Measurements from ENCODE around the gene OAF.
"Not testable (repeated sequence)": the region's sequence is repeated elsewhere in the genome, so short reads cannot be mapped to it uniquely, and the experiment has no call there.

Gene OAF

DNA sequence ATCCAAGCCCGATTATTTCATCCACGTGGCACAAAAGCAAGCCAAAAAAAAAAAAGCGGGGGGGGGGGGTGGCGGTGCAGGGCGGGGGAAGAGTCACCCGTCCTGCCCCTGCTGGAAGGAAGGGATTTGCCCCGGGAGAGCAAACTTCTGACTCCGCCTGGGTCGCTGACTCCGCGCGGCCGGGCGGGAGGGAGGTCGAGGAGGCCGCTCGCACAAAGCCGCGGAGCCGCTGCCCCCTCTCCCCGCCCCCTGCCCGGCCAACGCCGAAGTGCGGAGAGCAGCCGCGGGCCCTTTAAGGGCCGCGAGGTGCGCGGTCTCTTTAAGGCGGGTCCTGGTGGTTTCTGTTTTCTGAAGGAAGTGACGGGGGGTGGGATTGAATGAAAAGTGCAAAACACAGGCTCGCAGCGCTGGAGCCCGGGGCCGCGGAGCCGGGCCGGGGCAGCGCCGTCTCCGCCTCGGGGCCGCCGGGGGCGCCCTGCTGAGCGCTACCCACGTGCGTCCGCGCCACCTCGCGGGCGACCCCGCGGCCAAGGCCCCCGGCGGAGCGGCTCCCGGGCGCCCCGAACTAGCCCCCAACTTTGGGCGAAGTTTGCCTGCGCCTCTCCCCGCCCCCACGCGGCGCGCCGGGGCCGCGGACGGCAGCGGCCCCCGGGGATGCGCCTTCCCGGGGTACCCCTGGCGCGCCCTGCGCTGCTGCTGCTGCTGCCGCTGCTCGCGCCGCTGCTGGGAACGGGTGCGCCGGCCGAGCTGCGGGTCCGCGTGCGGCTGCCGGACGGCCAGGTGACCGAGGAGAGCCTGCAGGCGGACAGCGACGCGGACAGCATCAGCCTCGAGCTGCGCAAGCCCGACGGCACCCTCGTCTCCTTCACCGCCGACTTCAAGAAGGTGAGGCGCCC is at the start of gene OAF:
Gene OAF, plus strand, starts transcription at position 407 of the 896 bp plus-strand sequence. Its CDS starts 248 bp downstream, at position 655.
- peak in 44 of 56 donors; percentile 14 to 71 (median 46) for DNase-seq

DNA sequence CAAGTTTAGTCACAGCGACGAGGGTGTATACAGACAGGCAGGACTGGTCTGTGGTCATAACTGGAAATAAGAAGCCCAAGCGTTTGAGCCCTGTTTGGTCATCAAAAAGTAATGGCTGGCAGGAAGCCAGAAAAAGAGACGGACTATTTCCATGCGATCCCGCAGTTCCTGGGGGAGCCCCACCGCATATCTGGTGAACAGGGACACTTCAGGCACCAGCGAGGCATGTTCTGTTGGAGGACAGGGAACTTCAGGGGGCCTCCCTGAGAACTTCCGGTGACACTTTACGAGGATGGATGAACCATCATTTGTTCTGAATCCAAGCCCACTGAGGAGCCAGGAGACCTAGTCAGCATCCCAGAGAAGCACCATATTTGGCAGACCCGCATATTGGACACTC is 43.2 kb upstream of the OAF start:
- no peak for DNase-seq

DNA sequence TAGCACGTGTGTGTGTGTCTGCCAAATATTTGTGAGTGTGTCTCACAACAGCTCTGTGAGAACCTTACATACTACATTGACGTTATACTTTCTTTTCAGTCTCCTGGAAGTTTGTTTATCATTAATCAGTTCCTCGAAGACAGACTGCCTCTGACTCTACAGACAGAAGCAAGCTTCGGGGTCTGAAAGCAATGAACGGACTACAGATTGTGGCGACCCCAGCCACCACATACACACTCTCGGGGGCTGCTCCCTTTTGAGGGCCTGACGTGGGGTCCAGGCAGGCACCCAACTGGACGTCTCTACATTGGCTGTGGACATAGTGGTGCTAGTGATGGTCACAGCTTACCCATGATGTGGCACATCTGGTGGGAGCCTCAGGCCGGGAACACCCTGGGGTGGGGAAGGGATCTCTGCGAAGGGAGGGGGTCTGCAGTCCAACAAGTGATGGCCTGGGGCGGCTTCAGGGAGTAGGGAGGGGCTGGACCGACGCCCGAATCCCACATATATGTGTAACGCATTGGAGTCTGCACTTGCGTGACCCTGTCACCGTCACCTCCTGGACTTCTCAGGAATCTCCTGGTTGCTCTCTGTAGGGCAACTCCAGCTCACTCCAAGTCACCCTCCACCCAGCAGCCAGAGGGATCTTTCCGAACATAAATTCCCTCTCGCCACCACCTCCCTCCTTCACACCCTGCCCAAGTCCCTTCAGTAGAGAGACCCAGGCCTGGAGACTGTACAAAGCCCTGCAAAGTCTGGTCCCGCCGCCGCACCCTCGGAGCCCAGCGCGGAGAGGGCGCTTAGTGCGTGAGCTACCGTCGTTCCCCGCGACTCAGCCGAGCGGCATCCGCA is 42.5 kb upstream of the OAF start:
- DNase-seq: no peak

DNA sequence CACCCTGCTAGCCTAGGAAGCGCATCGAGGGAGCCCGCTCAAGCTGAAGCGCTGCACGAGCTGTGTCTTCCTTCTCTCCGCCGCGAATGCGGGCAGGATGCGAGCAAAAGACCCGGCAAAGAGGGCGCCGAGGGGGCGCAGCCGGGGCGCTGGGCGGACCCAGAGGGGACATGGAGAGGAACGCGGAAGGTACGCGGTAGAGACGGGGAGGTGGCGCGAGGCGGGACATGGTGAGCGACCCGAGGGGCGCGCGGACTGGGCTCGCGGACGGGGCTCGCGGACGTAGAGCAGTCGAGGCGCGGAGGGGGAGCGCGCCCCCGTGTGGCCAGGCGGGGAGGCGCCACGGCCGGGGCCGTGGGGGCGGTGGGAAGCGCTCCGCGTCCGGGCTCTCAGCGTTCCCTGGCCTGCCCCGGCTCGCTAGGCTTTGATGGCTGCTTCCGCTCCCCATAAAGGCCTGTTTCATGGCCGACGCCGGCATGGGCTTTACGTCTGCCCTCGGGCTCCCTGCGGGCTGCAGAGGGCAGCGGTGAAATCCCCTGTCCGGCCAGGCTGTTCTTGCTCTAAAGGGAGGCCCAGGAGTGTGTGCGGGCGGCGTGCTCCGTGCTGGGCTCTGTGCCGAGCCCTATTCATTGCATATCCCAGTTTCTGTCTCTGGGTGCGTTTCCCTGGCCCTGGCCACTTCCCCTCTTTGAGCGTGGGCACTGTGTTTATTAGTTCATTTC is 41.7 kb upstream of the OAF start:
- DNase-seq: peak in 45 of 56 donors; percentile 35 to 87 (median 76)

DNA sequence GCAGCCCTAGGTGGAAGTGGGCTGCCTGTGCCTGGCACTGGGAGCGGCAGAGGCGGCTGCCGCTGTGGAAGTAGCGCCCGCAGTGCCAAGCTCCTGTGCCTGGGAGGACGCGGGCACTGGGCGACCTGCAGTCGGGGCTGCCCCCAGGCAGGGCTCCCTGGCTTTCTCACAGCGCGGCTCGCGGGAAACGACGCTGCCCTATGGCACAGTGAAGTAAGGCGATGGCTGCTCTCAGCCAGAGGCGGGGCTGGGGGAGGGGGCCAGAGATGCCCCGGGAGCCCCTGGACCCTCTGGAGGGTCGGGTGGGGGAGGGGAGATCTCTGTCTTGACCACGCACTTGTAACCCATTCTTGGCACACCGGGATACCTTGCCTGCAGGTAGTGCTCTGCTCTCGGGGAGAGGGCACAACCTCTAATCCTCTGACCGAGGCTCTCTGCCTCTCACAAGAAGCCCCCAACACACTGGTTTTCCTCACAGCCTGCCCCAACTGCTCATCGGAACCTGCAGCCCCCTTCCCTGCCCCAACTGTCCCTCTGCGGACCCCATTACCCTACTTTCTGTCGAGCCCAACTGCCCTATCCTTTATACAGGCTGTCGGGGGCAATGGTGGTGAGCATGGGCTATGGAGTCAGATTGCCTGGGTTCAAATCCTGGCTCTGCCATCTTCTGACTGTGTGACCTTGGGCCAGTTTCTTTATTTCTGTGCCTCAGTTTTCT is 40.7 kb upstream of the OAF start:
- DNase-seq: peak in 2 of 56 donors; percentile 35 to 39

DNA sequence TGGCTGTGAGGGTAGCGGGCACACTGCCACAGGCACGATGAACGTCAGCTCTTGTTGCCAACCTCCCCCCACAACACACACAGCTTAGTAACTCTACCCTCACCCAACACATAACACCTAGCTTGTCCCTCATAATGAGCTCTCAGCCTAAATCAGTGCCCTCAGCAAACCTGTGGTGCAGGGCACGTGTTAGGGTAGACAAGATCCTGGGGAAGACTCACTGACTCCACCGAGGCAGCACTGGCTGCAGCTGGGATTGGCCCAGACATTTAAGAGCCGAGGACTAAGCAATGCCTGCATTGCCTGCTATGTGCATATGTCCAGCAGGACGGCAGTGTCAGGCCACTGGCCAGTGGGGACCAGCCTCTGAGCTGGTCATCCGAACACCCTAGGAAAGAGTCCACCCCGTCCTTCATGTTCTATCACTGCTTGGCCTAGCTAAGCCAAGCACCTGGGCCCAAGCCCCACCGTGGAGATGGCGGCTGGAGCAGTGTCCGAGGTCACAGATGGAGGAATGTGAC is 40.0 kb upstream of the OAF start:
- DNase-seq: no peak

DNA sequence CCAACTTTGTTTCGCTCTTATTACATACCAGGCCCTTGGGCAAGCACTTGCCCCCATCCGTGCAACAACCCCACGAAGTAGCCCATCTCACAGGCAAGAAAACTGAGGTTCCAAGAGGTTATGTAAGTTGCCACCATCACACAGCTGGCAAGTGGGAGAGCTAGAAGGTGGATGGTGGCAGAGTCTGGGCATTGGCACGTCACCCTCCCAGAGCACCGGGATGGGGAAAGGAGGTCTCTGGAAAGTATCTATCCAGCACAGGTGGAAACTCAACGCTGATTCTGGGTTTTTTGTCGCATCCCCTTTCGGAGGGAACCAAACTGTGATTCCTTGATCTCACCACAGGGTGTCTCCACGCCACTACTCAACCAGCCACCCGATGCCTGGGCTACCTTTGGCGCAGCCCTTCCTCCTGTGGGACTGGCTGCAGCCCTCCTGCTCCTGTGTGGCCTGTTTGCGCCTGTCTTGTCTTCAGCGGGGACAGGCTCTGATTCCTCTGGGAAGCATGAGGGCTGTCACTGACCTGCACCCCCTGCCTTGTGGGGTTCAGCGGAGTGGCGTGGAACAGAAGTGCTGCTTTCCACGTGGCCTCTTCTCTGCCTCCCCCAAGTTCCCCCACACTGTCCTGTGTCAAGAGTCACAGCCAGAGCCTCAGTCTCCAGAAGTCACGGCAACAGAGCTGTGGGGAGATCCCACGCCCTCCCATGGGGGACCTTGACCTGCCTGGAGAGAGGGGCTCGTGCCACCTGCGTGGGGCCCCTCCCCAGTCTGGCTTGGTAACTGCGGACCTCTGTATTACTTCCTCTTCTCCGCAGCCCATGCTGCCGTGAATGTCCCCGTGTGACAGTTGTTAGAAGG is 38.5 kb upstream of the OAF start:
- peak in 36 of 56 donors; percentile 28 to 78 (median 51) for DNase-seq

DNA sequence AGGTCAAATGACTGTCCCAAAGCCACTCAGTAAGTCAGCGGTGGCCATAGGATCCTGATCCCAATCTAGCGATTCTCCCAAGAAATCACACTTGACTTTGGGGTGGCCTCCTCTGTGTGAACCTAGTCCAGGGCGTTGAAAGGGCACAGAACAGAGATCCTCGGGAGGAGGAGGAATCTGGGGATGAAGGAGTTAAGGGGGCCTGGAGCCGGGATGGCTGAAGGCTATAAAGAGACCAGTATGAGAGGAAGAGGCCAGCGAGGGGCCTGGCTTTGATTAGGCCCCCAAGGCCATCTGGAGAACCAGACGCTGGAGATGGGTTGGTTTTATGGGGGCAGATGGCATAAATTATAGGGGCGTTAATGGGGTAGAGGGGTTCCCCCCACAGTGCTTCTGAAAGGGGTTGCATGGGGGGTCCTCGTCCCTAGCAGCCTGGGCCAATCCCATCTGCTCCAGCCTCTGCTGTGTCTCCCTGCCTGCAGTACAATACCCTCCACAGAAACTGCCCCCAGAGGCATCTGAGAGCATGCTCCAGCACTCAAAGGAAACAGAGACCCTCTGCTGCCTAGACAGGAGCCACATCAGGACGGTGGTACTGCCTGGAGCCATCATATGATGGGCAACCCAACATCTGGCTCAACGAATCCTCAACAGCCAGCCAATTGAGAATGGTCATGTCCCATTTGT is 37.7 kb upstream of the OAF start:
- DNase-seq: no peak

DNA sequence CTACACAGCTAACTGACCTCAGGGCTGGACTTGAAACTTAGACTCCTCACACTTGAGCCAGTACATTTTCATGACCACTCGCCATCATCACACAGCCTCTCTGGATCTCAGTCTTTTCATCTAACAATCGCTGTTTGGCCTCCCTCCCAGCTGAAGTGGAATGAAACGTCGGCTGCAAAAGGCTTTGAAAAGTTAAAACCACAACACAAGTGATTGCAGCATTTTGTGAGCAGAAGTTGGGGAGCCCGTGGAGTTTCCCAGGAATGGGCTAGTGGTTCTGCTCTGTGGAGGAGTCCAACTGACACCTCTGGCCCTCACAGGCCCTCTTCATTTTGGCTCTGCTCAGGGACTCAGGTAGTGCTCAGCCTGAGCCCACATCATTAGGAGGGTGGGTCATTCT is 37.0 kb upstream of the OAF start:
- no peak for DNase-seq

DNA sequence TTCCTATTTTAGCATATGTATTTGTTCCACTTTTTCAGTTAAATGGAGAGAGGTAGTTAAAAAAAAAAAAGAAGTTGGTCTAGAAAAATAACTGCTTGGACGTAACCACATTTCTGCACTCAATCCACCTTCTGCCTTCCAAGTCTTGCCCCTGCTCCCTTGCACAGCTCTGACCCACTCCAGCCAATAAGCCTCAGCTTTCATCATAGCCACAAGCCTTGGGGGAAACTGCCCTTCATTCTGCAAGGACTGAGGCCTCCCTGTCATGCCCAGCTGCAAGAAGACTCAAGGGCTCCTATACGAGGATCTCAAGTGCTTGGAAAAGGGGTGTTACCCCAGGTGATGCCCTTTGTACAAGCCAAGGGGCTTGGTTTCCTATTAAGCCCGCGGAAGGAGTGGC is 36.0 kb upstream of the OAF start:
- no peak for DNase-seq

DNA sequence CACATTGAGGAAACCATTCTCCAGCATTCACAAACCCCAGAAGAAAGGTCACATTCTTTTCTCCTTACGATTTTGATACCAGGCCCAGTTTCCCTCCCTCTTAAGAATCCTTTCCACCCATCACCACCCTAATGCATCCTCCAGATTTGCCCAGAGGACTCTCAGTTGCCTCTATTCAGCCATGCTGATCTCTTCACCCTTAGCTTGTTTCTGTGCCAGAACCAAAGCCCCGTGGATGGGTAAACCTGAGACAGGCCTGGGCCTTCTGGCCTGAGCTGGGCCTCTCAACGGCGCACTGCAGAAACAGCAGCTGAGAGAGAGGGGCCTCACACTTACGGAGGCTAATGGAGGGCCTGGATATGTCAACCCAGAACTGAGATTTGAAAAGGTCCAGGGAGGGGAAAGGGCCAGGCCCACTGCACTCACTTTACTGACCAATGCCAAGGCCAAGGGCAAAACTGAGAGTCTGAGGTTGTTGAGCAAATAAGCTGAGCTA is 32.2 kb upstream of the OAF start:
- no peak for DNase-seq

DNA sequence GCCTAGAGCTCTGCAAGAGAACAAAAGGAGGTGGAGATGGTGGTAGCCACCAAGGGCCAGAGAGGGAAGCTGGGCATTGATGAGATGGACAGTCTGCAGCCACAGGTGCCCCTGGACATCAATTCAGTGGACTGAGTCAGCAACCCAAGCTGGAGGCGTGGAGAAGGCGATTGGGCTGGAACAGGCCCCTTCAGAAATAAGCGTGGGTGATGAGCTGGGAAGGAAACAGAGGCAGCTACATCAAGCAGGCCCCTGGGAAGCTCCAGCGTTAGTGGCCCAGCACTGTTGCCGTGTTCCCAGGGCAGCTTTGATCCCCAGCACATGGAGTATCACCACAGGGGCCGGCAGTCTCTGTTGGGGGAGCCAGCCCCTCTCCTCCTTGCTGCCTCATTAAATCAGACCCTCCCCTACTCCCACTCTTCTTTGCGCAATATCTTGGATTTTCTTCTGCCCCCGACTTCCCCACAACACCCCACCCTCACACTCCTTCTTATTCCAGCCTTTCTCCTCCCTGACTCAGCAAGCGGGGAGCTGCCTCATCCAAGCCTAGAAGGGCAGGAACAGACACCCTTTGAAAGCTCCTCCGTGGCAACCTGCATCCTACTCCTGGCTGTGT is 31.7 kb upstream of the OAF start:
- no peak for DNase-seq

DNA sequence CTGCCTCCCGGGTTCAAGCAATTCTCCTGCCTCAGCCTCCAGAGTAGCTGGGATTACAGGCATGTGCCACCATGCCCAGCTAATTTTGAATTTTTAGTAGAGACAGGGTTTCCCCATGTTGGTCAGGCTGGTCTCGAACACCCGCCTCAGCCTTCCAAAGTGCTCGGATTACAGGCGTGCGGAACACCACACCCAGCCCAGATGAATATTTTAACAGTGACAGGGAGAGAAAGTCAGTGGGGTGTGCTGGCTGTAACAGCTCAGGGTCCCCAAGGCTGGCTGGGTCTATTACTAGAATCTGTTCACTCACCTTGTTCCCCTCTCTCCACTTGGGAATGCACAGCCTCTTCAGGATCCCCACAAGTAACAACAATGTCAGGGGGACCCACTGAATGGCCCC is 30.8 kb upstream of the OAF start:
- not testable (repeated sequence) for DNase-seq

DNA sequence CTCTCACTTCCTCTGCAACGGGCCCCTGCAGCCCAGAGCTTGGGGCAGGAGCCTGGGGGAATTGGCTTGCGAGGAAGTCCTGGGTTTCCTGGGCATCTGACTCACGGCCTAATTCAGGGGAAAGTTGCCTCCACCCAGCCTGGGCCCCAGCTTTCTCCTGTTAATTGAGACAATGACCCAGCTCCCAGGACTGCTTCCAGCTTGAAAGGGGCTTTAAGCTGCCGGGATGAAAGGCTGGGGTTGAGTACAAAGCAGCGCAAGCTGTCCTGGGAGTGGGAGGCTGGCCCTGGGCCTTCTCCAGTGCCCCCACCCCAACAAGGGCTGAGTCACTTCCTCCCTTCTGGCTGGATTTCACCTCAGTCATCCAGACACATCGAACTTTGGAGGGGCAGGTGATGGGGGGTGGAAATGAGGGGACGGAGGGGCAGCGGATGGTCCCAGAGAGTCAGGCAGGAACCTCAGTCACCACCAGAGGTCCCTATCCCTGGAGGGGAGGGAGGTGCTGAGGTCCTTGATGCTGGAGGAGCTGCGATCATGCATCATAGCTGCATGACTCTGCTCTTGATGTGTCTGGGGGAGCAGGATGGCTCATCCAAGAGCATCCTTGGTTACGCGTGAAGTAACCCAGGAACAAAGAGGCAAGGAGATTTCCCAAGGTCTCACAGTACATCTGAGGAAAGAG is 30.1 kb upstream of the OAF start:
- peak in 23 of 56 donors; percentile 31 to 76 (median 54) for DNase-seq

DNA sequence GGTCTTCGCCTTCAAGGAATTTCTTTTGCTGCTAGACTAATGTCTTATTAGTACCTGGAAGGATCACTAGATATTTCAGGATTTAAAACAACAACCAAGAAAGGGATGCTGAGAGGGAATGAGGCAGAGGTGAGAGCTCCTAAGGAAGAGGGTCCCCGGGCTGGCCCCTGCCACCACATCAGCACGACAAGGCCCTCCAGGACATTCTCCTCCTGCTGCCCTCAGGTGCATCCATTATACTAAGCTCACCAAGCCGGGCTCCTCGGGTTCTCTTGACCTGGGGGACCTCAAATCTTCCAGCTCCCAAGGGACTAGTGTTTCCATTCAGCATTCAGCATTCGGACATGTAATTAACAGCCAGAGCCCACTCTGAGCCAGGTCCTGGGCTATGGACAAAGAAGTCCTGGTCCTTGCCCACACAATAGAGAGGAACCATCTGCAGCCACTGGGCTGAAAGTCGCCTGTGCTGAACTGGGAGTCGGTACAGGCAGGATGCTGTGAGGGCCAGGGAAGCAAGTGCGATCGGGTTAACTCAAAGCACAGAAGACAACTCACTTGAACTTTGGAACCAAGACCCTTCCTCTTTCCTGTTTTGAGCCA is 29.4 kb upstream of the OAF start:
- DNase-seq: no peak

DNA sequence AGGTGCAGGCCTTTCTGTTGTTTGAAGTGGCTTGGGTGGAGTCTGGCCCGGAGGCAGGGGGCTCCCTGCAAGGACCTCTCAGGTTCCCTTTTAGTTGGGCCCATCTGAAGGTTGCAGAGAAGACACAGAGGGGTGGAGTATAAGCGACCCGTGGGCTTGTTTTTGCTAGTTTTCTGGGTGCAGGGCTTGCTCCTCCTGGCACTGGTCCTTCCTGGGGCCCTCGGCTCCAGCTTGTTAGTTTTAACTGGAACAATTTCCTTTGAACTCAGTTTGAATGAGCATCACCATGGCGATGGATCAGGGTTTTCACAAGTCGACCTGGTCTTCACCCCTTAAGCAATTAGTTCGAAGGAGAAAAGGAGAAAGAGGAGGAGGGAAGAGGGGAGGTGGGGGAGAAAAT is 28.5 kb upstream of the OAF start:
- DNase-seq: peak in 9 of 56 donors; percentile 27 to 53 (median 45)

DNA sequence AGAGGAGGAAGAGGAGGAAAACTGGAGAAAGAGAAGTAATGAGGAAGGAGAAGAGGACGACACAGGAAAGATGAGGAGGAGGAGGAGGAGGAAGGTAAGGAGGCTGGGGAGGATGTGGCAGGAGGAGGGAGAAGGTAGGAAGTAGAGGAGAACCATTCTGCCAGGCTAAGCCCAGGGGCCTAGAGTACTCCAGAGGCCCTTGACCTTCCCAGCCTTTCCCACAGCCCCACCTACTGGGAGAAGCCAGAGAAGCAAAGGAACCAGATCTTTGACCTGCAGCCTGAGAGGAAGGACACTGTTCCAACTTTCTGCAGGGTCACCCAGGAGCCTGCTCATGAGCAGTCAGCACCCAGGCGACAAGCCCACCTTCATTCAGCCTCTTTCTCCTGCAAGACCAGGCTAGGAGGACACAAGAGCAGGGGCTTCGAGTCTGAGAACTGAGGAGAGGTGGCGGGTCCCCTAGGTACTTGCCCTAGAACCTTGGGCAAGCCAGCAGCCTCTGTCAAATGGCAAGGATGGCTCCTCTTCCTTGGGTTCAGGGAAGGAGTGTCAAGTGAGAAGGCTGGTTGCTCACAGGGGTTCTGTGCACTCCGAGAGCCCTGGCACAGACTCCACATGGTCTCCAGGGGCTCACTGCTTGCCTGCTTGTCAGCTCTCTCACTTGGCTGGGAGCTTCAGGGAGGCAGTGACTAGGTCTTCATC is 27.9 kb upstream of the OAF start:
- DNase-seq: peak in 7 of 56 donors; percentile 20 to 49 (median 34)

Data from amygdala (tissue), 56 donors.